T-helper 2 cell (primary cell): ENCODE data around the gene PCMT1.
"Not testable (repeated sequence)": the region's sequence is repeated elsewhere in the genome, so short reads cannot be mapped to it uniquely, and the experiment has no call there.

Experiments
- DNase-seq, 5 experiments: peaks; one replicate each; pipeline versions ENCODE4 v3.0.0 to v3.0.0-alpha.2; 2012 to 2022

Gene PCMT1

GRCh38 chr6:149750136-149750609 is 632 bp downstream of the PCMT1 start:
- DNase-seq, result peak in 4 of 5 experiments; percentile 19 to 75 (median 36)

GRCh38 chr6:149751239-149751638 is 1.7 kb downstream of the PCMT1 start:
- no peak for DNase-seq

GRCh38 chr6:149751920-149752319 is 2.4 kb downstream of the PCMT1 start:
- DNase-seq, result not testable (repeated sequence)

GRCh38 chr6:149752600-149753373 is 3.2 kb downstream of the PCMT1 start:
- no peak for DNase-seq

DNA sequence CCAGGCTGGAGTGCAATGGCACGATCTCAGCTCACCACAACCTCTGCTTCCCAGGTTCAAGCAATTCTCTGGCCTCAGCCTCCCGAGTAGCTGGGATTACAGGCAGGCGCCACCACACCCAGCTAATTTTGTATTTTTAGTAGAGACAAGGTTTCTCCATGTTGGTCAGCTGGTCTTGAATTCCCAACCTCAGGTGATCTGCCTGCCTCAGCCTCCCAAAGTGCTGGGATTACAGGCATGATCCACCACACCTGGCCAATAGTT is 3.8 kb downstream of the PCMT1 start:
- DNase-seq, result not testable (repeated sequence)

- no peak for DNase-seq
These were observed 5.0 kb downstream of the PCMT1 start for GRCh38 chr6:149754548-149754947.

DNA sequence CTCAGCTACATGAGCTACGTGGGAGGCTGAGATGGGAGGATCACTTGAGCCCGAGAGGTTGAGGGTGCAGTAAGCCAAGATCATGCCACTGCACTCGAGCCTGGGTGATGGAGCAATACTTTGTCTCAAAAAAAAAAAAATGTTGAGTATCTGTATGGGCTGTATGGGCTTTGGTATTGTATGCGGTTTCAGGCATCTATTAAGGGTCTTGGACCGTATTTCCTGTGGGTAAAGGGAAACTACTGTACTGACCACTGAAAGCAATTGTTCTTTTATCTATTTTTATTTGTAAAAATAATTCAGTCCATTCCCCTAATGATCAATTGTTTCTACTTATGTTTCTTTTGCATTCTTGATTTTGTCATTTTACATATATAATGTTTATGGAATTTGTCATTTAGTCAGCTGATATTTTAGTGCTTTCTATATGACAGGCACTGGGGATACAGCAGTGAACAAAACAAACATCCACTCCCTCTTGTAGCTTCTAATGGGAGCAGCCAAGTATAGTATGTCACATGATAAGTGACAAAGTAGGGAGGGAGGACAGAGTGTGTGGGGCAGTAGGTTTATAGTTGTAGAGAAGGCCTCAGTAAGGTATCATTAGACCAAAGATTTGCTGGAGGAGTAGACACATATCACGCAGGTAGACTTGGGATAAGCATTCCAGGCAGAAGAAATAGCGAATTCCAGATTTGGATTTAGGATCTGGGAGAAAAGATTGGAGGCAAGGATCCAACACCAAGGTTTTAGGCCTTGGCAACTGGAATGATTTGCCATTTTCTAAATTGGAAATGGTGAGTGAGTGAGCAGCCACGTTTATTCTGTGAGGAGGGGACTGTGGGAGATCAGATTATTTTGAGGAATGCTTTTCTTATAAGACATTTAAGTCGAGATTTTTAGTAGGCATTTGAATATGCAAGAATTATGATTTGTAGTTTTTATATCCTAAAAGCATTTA is 6.0 kb downstream of the PCMT1 start:
- DNase-seq, result no peak

GRCh38 chr6:149756261-149756636 is 6.7 kb downstream of the PCMT1 start:
- no peak for DNase-seq

DNA sequence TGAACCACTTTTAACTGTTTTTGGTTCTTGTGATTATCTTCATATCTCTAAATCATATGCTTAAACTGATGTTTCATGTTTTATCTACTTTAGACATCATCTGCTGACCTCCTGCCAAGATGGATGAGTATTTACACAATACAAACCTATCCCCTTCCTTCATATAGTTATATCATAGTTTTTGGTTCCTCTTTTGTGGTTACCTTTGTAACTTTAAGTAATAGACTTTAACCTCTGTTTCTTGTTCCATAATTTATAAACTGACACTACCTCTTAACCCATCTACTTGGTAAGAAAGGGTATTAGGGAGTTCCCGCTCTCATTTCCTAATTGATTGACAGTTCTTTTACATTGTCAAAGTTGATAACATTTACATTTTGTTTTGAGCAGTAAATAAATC is 11.9 kb downstream of the PCMT1 start:
- no peak for DNase-seq

GRCh38 chr6:149763866-149764265 is 14.3 kb downstream of the PCMT1 start:
- DNase-seq, result no peak

- no peak for DNase-seq
These were observed 16.7 kb downstream of the PCMT1 start for GRCh38 chr6:149766156-149766769.

GRCh38 chr6:149769676-149770075 is 20.1 kb downstream of the PCMT1 start:
- no peak for DNase-seq

DNA sequence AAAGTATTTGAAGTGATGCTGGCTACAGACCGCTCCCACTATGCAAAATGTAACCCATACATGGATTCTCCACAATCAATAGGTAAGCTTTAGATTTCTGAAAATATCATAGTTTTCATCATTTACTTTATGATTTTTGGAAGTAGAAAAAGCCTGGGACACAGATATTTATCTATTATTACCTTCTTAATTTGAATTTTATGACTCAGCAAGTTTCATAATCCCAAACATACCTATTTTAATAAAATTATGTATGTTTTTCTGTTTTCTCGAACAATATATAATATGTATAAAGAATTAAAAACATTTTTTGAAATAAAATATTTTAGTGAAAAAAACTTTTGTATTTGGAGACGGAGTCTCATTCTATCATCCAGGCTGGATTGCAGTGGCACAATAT is 21.6 kb downstream of the PCMT1 start:
- DNase-seq, result no peak

DNA sequence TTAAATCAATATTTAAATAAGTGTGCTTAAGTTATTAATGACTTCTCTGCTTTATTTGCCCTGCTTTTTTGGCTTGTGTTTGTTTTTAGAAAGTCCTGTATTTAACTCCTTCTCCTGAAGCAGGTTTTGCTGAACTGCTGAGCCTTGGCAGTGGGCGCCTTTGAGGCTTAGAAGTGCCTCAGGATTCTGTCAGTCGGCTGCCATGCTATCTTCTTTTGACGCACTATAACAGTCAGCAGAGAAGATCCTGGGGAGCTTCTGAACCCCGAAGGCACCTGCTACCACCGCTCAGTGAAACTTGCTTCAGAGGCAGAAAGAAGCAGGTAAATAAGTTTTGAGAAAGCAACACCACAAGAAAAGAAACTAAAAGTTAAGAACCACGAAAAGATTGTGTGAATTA is 22.4 kb downstream of the PCMT1 start:
- peak in 1 of 5 experiments; percentile 13 for DNase-seq

GRCh38 chr6:149777624-149778023 is 28.1 kb downstream of the PCMT1 start:
- DNase-seq, result no peak

GRCh38 chr6:149779644-149779963 is 30.1 kb downstream of the PCMT1 start:
- no peak for DNase-seq

- no peak for DNase-seq
These were observed 32.2 kb downstream of the PCMT1 start for GRCh38 chr6:149781715-149782114.

- DNase-seq, result no peak
These were observed 32.8 kb downstream of the PCMT1 start for GRCh38 chr6:149782337-149782736.

GRCh38 chr6:149783551-149783950 is 34.0 kb downstream of the PCMT1 start:
- DNase-seq, result no peak

DNA sequence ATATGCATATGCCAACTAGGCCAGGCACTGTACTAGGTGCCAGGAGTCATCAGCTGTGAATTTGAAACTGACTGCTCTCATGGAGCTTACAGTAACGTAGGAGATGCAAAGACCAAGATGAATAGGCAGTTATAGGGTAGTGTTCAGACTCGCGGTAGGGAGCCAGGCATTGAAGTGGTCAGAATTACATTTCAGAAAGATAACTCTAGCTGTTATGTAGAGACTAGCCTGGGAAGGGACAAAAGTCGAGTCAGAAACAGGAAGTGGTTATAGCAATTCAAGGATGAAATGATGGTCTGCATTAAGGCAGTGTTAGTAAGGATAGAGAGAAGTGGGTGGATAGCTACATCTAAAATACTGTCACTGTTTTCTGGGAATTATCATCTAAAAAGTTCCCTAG is 56.6 kb downstream of the PCMT1 start:
- peak in 1 of 5 experiments; percentile 54 for DNase-seq

GRCh38 chr6:149809798-149810197 is 60.3 kb downstream of the PCMT1 start:
- peak in 1 of 5 experiments; percentile 34 for DNase-seq

DNA sequence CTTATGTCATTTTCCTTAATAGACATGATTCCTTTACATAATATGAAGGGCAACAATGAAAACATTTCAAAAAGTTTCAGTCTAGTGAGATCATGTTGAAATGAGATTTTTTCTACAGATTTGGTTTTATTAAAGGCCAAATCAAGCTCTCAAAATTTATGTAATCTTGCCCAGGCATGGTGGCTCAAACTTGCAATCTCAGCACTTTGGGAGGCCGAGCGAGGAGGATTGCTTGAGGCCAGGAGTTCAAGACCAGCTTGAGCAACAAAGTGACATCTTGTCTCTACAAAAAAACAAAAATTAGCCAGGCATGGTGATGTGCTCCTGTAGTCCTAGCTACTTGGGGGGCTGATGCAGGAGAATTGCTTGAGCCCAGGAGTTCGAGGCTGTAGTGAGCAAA is 63.8 kb downstream of the PCMT1 start:
- DNase-seq, result no peak

DNA sequence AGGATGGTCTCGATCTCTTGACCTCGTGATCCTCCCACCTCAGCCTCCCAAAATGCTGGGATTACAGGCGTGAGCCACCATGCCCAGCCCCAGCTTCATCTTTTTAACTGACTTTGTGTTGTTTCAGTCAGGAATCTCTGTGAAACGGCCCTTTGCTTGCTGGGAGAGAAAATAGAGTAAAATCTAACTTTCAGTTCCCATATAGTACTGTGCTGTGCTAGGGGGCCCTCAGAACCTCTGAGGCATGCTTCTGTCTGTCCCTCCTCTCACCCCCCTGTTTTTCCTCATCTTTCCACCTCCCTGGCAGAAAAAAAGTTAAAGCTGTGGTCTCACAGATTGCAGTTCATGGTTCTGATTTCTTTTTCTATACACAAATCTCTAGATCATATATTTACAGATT is 66.2 kb downstream of the PCMT1 start:
- DNase-seq, result no peak

DNA sequence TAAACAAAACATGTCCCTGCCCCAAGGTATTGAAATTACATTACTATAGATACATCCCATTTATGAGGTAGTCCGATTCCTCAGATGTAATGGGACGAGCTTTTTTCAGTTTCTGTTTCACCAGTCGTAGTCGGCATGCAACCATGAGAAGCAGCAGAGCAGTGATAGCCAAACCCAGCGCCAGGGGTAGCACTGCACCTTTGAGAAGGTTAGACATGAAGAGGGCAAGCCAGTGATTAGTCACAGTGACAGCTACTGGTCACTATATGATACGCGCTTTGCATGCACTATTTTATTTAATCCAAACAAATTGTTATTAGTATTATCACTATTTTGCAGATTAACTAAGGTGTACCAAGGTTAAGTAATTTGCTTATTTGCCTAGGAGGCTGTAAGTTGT is 71.0 kb downstream of the PCMT1 start:
- no peak for DNase-seq
